K562 (cell line): ENCODE results near the gene MKS1.

Experiments
- NFRKB ChIP-seq: fragments of 450-650 bp; IDR thresholded peaks from 2 replicates; pipeline ENCODE4 v1.6.1; 2016; ENCODE audit warnings: low read depth
- SMAD1 ChIP-seq: fragments of 150-350 bp; IDR thresholded peaks from 2 replicates; pipeline ENCODE4 v1.6.1; 2014; ENCODE audit warnings: low read length, low read depth; ENCODE audit not compliant: partially characterized antibody
- SOX6 ChIP-seq: fragments of 450-650 bp; IDR thresholded peaks from 2 replicates; pipeline ENCODE4 v1.6.1; 2014; ENCODE audit warnings: mild to moderate bottlenecking
- ZBTB1 ChIP-seq: sonication (generic); formaldehyde crosslinking; IDR thresholded peaks from 2 replicates; pipeline ENCODE4 v1.8.1; 2023; ENCODE audit warnings: missing genetic modification reagents, low read depth, mild to moderate bottlenecking, borderline replicate concordance
- ZBTB43 ChIP-seq: sonication (generic); formaldehyde crosslinking; IDR thresholded peaks from 2 replicates; pipeline ENCODE4 v1.8.0; 2023; ENCODE audit warnings: mild to moderate bottlenecking, missing genetic modification reagents
- ZFP36 ChIP-seq: fragments of 150-350 bp; IDR thresholded peaks from 2 replicates; pipeline ENCODE4 v1.6.1; 2018; ENCODE audit warnings: low read length, low read depth; ENCODE audit not compliant: partially characterized antibody

DNA sequence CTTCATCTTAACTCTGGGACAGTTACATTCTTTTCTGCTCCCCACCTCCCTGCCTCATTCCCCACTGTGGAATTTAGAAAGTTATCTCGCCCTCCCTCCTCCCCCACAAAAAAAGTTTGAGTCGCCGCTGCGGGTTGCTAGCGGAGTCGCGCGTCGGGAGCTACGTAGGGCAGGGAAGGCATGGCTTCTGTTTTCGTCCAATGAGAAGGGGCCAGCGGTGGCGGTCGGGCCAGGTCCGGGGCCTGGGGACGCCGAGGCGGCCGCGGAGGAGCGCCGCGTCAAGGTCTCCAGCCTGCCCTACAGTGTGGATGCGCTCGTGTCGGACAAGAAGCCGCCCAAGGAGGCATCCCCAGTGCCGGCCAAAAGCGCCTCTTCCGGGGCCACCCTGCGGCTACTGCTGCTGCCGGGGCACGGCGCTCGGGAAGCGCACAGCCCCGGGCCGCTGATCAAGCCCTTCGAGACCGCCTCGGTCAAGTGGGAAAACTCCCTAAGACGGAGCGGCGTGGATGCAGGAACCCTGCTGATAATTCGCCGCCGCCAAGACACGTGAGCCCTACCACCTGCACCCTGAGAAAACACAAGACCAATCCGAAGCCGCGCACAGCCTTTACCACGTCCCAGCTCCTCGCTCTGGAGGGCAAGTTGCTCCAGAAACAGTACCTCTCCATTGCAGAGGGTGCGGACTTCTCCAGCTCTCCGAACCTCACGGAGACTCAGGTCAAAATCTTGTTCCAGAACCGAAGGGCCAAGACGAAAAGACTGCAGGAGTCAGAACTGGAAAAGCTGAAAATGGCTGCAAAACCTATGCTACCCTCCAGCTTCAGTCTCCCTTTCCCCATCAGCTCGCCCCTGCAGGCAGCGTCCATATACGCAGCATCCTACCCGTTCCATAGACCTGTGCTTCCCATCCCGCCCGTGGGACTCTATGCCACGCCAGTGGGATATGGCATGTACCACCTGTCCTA lies 61.9 kb downstream of the MKS1 start:
- no peak for TF ChIP-seq NFRKB
- no peak for TF ChIP-seq ZBTB43 (CRISPR knock-in tag)
- TF ChIP-seq SOX6: no peak
- no peak for TF ChIP-seq ZBTB1 (CRISPR knock-in tag)
- no peak for TF ChIP-seq ZFP36
- TF ChIP-seq SMAD1: no peak
